Left hindlimb (tissue), 1 donor: ENCODE results near the gene LYRM2.

Source experiments
- DNase-seq: peaks from one replicate; pipeline ENCODE4 v3.0.0-alpha.2; 2018

LYRM2 gene

GRCh38 chr6:89553431-89553830 is 85.1 kb downstream of the LYRM2 start:
- DNase-seq, result no peak

GRCh38 chr6:89547281-89547680 is 91.3 kb downstream of the LYRM2 start:
- no peak for DNase-seq

GRCh38 chr6:89542866-89543265 is 95.7 kb downstream of the LYRM2 start:
- DNase-seq, result no peak

GRCh38 chr6:89542081-89542857 is 96.3 kb downstream of the LYRM2 start:
- DNase-seq, result no peak

GRCh38 chr6:89539779-89540178 is 98.8 kb downstream of the LYRM2 start:
- no peak for DNase-seq

- no peak for DNase-seq
These were observed 102.3 kb downstream of the LYRM2 start for GRCh38 chr6:89536231-89536630.

- DNase-seq, result no peak
These were observed 107.6 kb downstream of the LYRM2 start for GRCh38 chr6:89530982-89531381.

GRCh38 chr6:89528866-89529265 is 109.7 kb downstream of the LYRM2 start:
- DNase-seq, result no peak

GRCh38 chr6:89527634-89528033 is 110.9 kb downstream of the LYRM2 start:
- no peak for DNase-seq

GRCh38 chr6:89526563-89526869 is 112.0 kb downstream of the LYRM2 start:
- DNase-seq, result no peak

- no peak for DNase-seq
These were observed 112.6 kb downstream of the LYRM2 start for GRCh38 chr6:89525786-89526562.

- DNase-seq, result no peak
These were observed 115.8 kb downstream of the LYRM2 start for GRCh38 chr6:89522778-89523177.

- no peak for DNase-seq
These were observed 117.8 kb downstream of the LYRM2 start for GRCh38 chr6:89520736-89521135.

- DNase-seq, result no peak
These were observed 120.0 kb downstream of the LYRM2 start for GRCh38 chr6:89518352-89519055.
